GM21367 (cell line): ENCODE results near the gene FAM53B.

Source experiments
- ATAC-seq: cut with Tn5 transposase; IDR thresholded peaks from one replicate; pipeline ENCODE4 v1.9.1; 2021; ENCODE audit not compliant: unreplicated experiment

Gene FAM53B

DNA sequence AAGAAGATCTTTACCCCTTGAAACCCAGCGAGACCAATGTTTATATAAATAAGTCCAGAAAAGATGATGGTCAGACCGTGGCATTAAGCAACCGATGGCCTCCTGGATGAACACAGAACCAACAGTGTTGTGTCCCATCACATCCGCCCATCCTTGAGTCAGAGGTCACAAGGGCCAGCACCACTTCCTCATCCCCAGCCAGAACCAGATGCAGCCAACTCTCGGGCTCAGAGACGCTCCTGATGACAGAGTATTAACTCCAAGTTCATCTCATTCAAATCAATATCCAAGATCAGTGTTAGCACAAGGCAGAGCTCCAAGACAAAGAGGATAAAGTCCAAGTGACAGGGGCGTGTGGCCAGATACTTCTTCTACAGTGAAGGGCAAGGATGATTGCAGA is 63.5 kb downstream of the FAM53B start:
- ATAC-seq, result no peak

DNA sequence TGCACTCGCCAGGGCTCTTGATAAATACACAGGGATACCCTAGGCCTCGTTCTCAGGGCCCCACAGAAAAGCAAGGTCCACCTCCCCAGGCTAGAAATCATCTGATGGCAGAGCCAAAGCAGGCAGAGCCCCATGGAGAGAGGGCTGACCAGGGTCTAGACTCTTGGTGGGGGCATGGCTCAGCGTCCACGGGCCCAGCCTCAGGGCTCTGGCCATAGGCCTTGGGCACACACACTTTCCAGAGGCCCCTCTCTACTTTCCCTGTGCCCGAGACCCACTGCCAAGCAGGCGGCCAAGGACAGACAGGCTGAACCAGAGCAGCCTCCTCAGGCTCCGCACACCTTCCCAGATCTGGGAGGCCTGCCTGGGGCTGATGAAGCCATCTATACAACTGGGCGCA is 64.8 kb downstream of the FAM53B start:
- ATAC-seq, result no peak

DNA sequence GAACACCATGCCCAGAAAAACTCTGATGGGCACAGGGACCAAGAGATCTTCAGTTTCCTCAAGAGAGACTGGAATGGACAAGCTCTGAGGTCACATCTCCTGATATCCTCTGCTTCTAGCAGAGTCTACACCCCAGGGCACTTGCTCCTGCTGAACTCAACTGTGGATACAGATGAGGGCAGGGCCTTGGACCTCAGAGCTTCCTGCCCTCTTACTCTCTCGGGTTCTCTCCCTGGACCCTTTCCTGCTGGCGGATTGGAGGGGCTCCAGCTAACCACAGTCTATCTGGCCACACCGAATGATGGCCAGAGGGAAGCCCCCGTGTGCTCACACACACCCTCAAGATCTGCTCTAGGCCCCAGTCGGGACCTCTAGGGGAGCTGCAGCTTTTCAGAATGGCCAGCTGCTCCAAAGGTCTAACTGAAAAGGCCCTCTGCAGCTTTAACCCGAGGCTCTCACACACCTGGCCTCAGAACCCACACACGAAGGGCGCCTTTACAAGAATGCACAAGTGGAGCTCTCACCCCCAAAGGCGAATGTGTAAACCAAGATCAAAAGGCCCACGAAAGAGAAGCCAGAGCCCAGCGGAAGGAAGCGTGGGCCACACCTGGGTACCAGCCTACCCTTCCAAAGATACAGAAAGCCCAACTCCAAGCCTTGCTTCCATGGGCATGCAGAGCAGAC is 65.5 kb downstream of the FAM53B start:
- ATAC-seq, result no peak

DNA sequence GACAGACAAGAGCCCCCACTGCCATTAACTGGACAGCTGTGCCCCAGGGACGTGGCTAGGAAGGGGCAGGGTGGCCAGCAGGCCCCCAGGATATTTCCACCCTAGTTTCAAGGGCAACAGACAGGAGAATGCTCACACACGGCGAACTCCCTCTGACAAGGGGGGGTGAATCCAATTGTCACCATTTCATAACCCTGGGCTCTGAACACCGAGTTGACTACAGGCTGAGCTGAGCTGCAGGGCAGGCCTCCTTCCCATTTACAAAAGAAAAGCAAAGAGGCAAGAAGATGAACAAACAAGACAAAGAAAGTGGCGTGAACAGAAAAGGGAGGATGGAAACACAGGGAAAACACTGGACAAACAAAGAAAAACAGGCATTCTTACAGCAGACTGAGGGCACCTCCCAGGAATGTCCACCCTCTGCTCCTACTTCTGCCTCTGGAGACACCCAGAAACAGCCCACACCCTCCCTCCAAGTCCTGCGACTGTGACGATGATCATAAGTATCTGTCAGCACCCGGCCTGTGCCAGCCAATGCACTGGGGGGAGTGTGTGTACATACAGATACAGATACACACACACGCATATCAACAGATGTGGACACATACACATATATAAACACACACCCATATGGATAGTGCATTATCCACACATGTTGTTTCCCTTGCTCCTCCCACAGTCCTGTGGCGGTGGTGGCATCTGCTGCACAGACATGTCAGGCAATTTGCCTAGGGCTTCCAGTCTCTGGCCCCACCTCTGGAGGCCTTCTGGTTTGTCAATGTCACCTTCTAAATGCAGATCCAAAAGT is 66.2 kb downstream of the FAM53B start:
- no peak for ATAC-seq

DNA sequence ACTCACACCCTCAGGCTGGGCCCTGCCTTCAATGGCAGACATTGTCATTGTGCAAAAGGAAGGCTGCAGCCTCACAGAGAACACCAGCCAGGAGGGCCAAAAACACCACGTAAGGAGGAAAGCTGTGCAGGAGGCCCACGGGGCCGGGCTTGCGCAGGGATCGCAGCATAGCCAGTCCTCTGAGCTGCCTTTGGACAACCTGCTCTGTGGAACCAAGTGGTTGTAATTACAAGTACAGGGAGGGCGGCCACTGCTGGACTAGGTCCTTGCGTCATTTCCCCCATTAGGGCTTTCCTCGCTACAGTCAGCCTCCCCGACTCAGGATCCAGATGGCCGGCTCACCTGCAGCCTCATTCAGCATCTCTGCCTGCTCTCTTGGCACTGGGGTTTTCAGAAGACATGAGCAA is 66.9 kb downstream of the FAM53B start:
- no peak for ATAC-seq

DNA sequence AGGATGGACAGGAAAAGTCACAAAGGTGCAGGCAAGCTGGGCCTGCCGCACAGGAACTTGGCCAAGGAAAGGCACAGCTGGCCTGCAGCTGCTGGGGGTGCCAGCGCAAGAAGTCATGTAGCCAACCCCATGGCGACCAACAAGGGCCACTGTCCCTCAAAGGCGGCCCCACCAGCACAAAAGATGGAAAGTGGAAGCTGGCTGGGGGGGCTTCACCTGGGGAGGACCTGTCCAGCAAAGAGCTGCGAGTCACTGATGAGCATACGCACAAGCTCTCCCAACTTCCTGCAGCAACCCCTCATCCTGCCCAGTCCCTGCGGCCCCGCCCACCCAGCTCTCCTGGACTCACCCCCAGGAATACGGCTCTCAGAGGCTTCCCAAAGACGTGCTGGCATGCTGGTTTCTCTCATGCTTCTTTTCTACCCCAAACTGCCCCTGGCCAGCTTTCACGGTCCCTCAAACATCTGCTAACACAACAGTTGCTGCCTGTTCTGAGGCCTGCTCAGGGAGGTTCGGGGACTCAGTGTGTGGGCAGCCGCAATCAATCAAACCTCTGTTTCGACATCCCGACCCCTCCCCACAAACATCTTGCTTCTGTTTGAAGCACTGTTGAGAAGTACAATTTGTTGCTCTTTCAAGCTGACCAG is 67.6 kb downstream of the FAM53B start:
- no peak for ATAC-seq

DNA sequence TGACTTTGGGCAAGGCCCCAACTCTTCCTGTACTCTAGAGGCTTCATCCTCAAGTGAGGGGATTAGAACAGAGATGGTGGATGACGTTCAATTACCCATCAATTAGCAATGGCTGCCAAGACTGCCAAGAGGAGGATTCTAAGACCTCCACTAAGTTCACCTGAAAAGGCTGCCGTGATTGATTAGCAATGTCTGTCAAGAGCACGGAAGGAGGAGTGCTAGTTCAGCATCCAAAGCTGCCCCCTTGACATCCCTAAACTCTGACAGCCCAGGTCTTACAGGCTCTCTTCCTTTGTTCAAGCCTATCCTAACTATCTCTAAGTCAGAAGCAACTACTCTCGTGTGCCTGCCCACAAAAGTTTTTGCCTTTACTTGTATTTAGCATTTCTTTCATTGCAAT is 68.4 kb downstream of the FAM53B start:
- ATAC-seq, result no peak

DNA sequence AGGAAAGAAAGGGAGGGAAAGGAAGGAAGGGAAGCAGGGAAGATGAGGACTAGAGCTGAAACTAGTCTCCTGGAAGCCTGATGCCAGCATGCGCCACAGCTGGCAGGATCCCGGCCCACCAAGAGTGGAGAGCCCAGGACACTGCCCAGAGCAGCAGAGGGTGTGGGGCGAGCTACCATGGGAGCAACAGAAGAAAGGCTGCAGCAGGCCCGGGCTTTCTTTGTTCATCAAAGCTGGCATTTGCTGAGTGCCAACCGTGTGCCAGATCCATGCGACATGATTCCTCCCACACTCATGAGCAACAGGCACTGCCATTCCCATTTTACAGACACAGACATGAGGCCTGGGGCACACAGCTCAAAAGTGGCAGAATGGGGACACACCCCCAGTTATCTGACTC is 68.9 kb downstream of the FAM53B start:
- ATAC-seq, result no peak

DNA sequence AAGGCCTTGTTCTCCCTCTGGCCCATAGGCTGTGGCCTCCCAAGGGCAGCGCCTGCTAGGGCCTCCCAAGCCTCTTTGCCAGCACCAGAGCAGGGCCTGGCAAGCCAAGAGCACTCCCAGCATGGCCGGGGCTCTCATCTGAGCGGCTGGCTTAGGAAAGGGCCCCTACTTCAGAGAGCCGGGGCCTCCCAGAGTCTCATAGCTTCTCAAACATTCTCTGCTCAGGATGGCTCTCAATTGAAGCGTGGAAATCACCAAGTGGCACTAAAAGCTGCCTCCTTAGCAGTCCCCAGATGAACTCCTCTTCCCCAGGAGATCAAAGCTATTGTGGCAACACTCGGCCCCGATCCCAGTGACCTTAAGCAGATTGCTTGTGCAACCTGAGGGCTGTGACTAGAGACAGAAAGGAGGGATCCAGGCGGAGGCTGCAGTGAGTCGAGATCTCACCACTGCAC is 69.4 kb downstream of the FAM53B start:
- no peak for ATAC-seq

DNA sequence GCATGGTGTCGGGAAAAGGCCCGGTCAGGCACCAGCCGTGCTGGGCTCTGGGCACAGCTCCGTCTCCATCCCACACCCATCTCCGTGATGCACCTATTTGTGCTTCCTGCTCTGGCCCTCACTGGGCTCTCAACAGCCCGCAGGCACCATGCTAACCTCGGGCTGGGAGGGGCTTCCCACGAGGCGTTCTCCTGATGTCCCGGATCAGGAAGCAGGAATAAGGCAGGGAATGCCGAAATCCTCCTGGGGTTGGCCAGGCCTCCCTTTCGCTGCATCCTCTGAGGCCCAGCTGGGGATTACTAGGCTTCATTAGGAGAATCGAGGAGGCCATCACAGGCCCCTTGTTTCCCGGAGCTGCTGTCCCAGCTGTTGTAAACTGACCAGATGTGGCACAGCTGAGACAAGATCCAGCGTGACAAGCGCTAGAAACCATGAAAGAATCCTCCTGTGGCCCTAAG is 72.0 kb downstream of the FAM53B start:
- no peak for ATAC-seq

DNA sequence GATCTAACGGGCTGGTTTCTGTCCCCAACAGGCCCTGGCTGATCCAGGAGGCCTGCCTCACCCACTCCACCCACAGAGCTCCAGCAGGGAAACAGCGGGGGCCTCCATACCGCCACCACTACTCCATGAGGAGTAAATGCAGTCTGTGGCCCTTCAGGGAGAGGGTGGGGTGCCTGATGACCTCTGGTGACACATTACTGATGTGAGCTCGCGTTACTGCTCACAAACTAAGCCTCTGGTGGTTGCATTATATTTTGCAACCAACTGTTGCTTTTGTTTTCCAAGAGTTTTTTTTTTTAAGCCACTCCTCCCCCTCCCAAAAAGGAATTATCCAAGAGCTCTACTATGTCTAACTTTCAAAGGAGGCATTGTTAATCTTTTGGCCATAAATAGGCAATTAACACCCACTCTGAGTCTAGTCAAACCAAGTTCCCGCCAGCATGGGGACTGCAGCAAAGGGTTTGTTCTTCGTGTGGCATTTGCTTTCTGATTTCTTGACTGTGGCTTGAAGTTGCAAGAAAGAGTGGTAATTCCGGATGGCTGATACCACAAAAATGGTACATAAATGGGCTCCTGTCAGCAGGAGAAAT is 72.6 kb downstream of the FAM53B start:
- ATAC-seq, result no peak

DNA sequence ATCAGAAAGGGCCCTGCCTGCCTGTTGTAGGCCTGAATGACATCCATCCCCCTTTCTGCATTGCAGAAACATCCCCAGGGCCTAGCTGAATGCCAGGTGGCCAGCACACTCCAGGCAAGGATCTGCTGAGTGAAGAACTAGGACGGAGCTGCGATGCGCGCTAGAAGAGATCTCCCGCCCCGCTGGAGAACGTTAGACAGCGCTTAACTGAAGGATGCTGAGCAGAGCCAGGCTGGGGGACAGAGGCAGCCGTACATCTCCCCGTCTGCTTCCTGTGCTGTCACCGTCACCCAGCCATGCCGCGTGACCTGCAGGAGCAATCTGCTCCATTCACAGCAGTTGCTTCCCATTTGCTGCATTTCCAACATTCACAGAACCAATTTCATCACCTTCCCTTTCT is 73.3 kb downstream of the FAM53B start:
- no peak for ATAC-seq

DNA sequence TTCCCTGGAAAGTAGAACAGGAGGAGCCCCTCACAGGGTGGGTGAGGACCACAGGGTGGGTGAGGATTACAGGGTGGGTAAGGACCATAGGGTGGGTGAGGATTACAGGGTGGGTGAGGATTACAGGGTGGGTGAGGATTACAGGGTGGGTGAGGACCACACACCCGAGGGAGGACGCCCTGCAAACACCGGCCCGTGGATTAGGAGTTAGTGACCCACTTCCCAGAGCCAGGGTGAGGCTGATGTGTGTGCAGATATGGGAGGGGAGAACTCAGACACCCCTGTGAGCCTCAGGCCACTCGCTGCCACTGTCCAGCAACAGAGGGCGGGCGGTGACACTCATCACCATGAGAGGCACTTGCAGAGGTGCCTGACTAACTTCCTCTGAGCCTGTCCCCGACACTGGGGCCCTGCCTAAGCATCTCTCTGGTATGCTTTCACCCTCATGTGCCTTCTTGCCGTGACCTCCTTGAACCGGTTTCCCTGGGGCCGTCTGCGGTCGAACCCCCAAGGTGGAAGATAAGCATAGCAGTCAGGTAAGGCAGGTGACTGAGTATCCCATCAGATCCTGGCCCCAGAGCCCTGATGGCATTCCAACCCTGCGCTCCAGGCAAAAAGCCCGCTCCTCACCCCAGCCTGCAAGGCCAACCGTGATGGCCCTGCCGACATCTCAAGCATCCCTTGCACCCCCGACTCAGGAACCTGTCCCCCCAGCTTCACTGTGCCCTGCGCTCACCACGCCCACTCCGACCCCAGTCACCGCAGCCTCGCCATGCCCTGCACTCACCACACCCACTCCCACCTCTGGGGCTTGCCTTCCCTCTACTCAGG is 74.1 kb downstream of the FAM53B start:
- no peak for ATAC-seq

DNA sequence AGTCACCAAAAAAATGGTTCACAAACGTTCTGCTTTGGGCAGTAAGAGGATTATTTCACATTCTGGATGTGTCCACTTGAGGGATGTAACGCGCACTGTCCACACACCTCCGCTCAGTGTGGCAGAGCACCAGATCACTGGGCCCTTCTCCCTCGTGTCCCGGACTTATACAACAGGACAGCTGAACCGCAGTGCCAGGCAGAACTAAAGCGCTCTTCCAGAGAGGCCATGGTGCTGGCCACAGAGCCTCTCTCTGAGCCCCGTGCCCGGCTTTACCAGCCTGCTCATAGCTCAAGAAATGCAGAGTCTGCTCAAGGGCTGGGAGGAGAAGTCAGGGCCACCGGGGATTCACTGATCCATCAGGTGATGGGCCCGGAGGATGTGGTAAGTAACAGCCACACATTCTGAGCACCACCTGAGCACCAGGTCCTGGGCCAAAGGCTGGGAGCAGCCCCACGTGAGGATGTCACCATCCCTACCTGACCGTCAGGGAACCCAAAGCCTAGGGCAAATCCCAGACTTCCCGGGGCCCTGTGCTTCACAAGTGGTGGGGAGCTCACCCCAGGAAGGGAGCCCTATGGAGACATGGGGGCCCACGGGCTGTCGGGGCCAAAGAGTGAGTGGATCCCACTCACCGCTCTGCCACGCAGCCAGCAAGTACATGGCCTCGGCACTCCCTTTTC is 74.9 kb downstream of the FAM53B start:
- ATAC-seq, result no peak

DNA sequence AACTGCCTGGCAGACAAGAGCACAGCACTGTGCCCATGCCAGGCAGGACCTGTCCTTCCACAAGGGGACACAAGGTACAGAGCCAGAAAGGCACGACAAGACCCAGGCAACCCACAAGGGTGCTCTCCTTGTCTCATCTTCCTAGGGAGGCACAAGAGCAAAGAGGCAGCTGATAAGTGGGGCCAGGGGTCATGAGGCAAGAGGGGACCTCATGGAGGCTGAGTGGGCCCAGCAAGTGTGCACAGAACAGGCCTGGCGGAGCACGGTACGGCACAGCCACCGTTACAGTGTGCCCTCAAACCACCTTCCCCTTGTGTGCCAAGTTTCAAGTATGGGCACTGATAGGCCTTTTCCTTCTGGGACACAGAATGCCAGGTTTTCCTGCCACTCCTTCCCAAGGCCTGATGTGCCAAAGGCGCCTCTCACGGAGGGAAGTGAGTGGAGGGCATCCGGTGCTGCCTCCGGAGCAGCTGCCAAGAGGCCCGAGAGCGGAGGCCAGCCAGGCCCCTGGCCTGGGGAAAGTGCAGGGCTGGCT is 75.6 kb downstream of the FAM53B start:
- no peak for ATAC-seq

DNA sequence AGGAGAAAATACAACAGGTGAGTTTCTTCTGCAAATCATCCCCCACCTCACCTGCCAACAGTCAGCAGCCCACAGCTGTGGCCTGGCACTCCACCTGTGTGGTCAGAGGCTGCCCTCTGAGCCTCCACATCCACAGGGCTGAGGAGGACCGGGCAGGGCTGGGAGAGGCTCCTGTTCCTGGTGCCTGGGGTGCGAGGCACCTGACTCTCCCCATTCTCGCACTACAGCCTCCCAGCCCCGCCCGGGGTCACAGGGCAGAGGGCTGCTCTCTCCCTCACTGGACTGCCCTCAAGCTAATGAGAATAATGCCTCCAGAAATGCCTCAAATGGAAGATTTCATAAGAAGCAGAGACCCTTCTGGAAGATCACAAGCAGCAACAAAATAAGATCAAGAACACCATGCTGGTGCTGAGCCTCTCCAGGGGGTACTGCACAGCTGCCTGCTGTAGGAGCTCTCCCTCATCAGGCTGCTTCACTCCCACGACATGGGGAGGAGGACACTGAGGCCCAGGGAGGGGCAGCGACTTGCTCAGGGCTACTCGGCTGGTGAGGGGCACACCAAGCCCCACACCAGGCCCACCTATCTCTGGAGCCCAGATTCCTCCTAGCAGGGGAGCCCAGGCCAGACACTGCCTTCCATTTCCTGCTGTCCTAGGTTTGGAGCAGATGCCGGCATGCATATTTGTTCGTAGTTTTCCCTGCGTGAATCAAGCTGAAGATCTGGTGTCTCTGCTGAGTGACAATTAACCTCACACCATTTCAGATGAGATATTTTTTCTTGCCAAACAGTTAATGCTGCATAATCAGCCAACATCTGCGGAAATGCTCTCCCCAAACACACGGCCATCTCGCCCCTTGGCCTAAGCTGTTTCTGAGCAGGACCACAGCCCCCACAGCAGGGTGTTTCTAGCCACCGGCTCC is 76.5 kb downstream of the FAM53B start:
- ATAC-seq, result no peak

DNA sequence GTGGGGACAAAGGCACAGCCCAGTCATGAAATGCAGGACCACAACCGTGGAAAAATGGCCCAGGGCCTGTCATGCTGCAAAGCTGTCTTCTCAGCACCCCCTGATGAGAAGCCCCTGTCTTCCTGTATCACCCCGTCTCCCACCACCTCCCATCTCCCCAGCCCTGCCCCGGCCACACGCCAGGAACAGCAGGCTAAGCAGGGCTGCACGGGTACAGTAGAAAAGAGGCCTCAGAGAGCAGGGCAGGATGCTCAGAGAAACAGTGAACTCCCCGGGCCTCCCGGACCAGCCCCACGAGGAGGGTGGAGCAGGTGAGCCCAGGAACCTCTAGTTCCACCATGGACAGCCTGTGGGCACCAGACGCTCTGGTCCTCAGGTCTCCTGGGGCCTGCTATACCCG is 77.7 kb downstream of the FAM53B start:
- no peak for ATAC-seq

DNA sequence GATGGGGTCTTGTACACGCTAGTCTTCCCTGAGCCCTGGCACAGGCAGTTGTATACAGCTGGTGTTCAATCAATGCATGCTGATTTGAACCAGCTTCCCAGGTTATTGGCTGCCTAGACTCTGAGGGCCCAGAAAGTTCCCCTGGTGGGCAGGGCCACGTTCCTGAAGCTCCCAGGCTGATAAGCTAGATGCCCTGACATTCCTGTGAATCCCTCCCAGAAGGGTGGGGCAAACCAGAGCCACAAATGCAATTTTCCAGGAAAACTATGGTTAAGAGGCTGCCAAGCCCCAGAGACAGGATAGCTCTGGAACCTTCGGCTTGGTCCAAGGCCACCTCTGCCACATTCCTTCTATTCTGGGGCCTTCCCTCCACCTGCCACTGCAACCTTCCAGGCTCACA is 78.2 kb downstream of the FAM53B start:
- no peak for ATAC-seq

DNA sequence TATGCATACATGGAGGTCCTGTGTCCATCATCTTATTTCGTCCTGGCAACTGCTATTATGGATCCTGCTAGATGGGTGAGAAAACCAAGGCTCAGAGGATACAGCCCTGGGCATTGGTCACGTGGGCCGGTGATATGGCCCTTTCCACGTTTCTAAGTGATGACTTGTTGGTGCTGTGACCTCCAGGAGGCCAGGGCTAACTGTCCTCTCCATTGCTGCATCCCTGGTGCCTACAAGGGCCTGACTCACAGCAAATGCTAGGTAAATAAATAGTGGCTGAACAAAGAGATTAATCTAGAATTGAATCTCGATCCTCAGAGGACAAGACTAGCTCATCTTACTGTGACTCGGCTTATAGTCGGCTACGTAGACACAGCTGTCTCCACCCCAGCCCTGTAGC is 78.6 kb downstream of the FAM53B start:
- no peak for ATAC-seq
